ENCODE results near the gene ALPI. TPM values are rescaled to one million over a fixed set of nuclear protein-coding genes. Genes with fewer than 3 reads are reported as not detected.

ALPI gene
- polyA plus RNA-seq, 1 donor = 80.6 TPM

DNA sequence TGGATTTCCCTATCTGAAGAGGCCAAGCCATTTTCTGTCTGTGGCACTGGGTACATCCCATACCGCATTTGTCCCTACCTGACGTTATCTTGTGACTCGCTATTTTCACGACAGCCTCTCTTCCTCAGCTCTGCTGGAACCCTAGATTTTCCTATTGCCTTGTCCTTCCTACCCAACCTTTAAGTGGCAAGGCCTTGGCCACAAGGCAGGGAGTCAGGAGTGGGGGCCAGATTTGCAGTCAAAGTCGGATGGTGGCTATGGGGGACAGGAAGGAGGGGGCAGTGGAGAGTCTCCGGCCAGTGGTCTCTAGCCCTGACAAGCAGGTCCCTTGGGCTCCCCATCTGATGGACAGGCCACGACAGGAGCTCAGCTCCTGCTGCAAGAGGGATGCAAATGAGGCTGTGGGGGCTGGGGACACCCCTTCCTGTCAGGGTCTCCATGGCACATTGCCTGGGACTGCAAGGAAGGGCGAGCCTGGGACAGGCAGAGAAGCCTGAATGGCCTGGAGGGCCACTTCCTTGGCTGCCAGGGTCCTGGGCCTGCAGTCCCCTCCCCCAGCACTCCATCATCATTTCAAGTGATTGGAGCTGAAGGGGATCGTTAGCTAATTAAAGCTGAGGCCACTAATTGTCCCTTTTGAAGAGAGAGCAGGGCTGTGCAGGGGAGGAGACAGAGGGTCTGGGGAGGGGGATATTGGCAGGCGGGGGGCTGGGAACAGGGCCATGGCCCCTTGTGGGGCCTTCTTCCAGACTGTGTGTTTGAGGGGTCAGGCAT lies 37.9 kb downstream of the ALPI start:
- no peak for DNase-seq

GRCh38 chr2:232494542-232494941 lies 38.6 kb downstream of the ALPI start:
- H3K36me3 ChIP-seq (ENCODE audit: control insufficient read depth, insufficient read depth, low read length) = no peaks in the 10 kb centered on the region
- no peak for DNase-seq
- no peaks in the 10 kb centered on the region for H3K9me3 ChIP-seq (ENCODE audit: control insufficient read depth, low read depth, low read length)
- H3K27me3 ChIP-seq (ENCODE audit: control insufficient read depth, insufficient read depth, low read length) = peaks cover 5% of the 10 kb centered on the region
- no peak overlapping the region for H3K27ac ChIP-seq (ENCODE audit: low read length)
- no CpG with 5 or more reads among the region's 5 CpGs for WGBS (ENCODE audit: insufficient coverage, low lambda C conversion rate)
- no peaks in the 10 kb centered on the region for H3K4me1 ChIP-seq (ENCODE audit: control insufficient read depth, insufficient read depth, low read length)
- H3K4me3 ChIP-seq (ENCODE audit: low read length) = no peak overlapping the region

More for the DNA sequence above, 37.9 kb downstream of the ALPI start:
- Histone ChIP-seq H3K4me3 (ENCODE audit: low read length) (no peak overlapping the region), H3K4me1 (ENCODE audit: control insufficient read depth, insufficient read depth, low read length) (no peaks in the 10 kb centered on the region), H3K9me3 (ENCODE audit: control insufficient read depth, low read depth, low read length) (no peaks in the 10 kb centered on the region), H3K27ac (ENCODE audit: low read length) (no peak overlapping the region), H3K36me3 (ENCODE audit: control insufficient read depth, insufficient read depth, low read length) (no peaks in the 10 kb centered on the region), H3K27me3 (ENCODE audit: control insufficient read depth, insufficient read depth, low read length) (peaks cover 11% of the 10 kb centered on the region)
- WGBS (ENCODE audit: insufficient coverage, low lambda C conversion rate) = 60% methylated on average over 2 of the region's 10 CpGs

- H3K4me1 ChIP-seq (ENCODE audit: control insufficient read depth, insufficient read depth, low read length) = no peaks in the 10 kb centered on the region
- no peak overlapping the region for H3K4me3 ChIP-seq (ENCODE audit: low read length)
- no peaks in the 10 kb centered on the region for H3K27me3 ChIP-seq (ENCODE audit: control insufficient read depth, insufficient read depth, low read length)
- no peaks in the 10 kb centered on the region for H3K9me3 ChIP-seq (ENCODE audit: control insufficient read depth, low read depth, low read length)
- no peaks in the 10 kb centered on the region for H3K36me3 ChIP-seq (ENCODE audit: control insufficient read depth, insufficient read depth, low read length)
- H3K27ac ChIP-seq (ENCODE audit: low read length) = no peak overlapping the region
- no peak for DNase-seq
- WGBS (ENCODE audit: insufficient coverage, low lambda C conversion rate) = no CpG with 5 or more reads among the region's 7 CpGs
These were observed 39.3 kb downstream of the ALPI start for GRCh38 chr2:232495292-232495691.

DNA sequence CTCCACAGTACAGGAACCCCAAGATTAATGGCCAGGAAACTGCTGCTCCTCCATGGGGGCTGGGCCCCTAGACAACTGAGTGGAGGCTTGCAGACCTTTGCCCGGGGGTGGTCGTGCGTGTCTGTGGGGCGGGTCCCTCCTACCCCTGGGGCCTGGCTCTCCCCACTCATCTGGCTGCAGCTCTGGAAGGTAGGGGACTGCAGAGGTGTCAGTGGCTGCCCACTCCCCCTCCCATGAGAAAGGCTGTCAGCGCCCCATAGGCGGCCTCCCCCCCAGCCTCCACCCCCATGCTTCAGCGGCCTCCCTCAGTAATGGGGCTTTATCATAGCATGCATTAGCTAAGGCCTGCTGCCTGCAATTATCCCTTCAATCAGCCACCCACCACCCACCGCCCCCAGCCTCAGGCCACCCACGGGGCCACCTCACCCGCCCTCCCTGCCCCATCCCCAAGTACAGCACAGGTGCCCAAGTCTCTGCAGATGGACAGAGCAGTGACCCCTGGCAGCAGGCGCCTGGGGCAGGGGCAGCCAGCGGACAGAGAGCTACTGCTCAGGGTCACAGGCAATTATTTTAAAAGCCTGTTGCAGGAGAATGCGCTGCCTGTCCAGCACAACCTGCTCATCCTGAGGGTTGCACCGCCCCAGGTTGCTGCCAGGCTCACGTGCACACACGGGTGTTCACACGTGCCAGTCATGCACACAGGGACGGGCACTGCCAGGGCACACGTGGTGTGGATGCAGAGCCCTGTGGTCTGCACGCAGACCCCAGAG lies 40.7 kb downstream of the ALPI start:
- H3K36me3 ChIP-seq (ENCODE audit: control insufficient read depth, insufficient read depth, low read length) = no peaks in the 10 kb centered on the region
- H3K9me3 ChIP-seq (ENCODE audit: control insufficient read depth, low read depth, low read length) = no peaks in the 10 kb centered on the region
- peaks cover 2% of the 10 kb centered on the region for H3K27me3 ChIP-seq (ENCODE audit: control insufficient read depth, insufficient read depth, low read length)
- no peak overlapping the region for H3K27ac ChIP-seq (ENCODE audit: low read length)
- DNase-seq = no peak
- peaks cover 6% of the 10 kb centered on the region for H3K4me1 ChIP-seq (ENCODE audit: control insufficient read depth, insufficient read depth, low read length)
- H3K4me3 ChIP-seq (ENCODE audit: low read length) = no peak overlapping the region
- no CpG with 5 or more reads among the region's 20 CpGs for WGBS (ENCODE audit: insufficient coverage, low lambda C conversion rate)

DNA sequence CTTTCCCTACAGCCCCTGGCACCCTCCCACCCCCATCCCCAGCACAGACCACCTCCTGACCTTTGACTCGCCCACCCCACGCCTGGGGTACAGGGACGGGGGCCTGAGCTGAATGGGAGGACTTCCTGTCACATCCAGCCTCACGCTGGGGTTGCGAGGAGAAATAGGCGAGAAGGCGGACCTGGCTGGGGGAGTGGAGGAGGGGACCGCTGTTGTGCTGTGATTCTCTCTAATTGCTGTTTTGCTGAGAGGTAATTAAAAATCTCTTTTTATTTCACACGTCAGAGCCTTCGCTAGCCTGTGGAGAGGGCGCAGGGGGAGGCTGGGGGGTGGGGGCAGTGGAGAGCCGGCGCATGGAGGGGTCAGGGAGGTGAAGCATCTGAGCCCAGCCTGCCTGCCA lies 41.4 kb downstream of the ALPI start:
- WGBS (ENCODE audit: insufficient coverage, low lambda C conversion rate) = no CpG with 5 or more reads among the region's 13 CpGs
- Histone ChIP-seq H3K27me3 (ENCODE audit: control insufficient read depth, insufficient read depth, low read length) (peaks cover 7% of the 10 kb centered on the region), H3K27ac (ENCODE audit: low read length) (no peak overlapping the region), H3K36me3 (ENCODE audit: control insufficient read depth, insufficient read depth, low read length) (no peaks in the 10 kb centered on the region), H3K9me3 (ENCODE audit: control insufficient read depth, low read depth, low read length) (no peaks in the 10 kb centered on the region), H3K4me3 (ENCODE audit: low read length) (no peak overlapping the region), H3K4me1 (ENCODE audit: control insufficient read depth, insufficient read depth, low read length) (peaks cover 8% of the 10 kb centered on the region)
- no peak for DNase-seq

DNA sequence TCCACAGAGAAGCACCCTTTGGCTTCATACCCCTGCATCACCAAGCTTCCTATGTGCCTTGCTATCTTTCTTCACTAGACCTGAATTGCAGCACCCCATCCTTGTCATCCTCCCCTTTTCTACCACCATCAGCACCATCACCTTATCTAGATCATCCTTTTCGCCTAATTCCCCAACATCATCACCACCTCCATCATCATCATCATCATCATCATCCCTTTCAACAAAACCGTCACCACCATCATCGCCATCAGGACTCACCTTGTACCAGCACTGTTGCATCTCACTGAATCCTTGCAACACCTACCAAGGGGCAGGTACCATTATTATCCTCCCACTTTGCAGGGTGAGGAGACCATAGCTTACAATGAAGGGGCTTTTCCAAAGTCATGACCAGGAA lies 42.5 kb downstream of the ALPI start:
- H3K9me3 ChIP-seq (ENCODE audit: control insufficient read depth, low read depth, low read length) = no peaks in the 10 kb centered on the region
- H3K36me3 ChIP-seq (ENCODE audit: control insufficient read depth, insufficient read depth, low read length) = no peaks in the 10 kb centered on the region
- no peak overlapping the region for H3K4me3 ChIP-seq (ENCODE audit: low read length)
- H3K27ac ChIP-seq (ENCODE audit: low read length) = no peak overlapping the region
- peaks cover 12% of the 10 kb centered on the region for H3K4me1 ChIP-seq (ENCODE audit: control insufficient read depth, insufficient read depth, low read length)
- 100% methylated on average over 1 of the region's 3 CpGs for WGBS (ENCODE audit: insufficient coverage, low lambda C conversion rate)
- DNase-seq = no peak
- peaks cover 17% of the 10 kb centered on the region for H3K27me3 ChIP-seq (ENCODE audit: control insufficient read depth, insufficient read depth, low read length)

GRCh38 chr2:232501331-232501771 lies 45.4 kb downstream of the ALPI start:
- no peak overlapping the region for H3K4me3 ChIP-seq (ENCODE audit: low read length)
- peaks cover 43% of the 10 kb centered on the region for H3K27me3 ChIP-seq (ENCODE audit: control insufficient read depth, insufficient read depth, low read length)
- peak in 1 of 2 donors; percentile 48 for DNase-seq
- no CpG with 5 or more reads among the region's 9 CpGs for WGBS (ENCODE audit: insufficient coverage, low lambda C conversion rate)
- no peaks in the 10 kb centered on the region for H3K36me3 ChIP-seq (ENCODE audit: control insufficient read depth, insufficient read depth, low read length)
- no peaks in the 10 kb centered on the region for H3K9me3 ChIP-seq (ENCODE audit: control insufficient read depth, low read depth, low read length)
- H3K4me1 ChIP-seq (ENCODE audit: control insufficient read depth, insufficient read depth, low read length) = peaks cover 15% of the 10 kb centered on the region
- no peak overlapping the region for H3K27ac ChIP-seq (ENCODE audit: low read length)

DNA sequence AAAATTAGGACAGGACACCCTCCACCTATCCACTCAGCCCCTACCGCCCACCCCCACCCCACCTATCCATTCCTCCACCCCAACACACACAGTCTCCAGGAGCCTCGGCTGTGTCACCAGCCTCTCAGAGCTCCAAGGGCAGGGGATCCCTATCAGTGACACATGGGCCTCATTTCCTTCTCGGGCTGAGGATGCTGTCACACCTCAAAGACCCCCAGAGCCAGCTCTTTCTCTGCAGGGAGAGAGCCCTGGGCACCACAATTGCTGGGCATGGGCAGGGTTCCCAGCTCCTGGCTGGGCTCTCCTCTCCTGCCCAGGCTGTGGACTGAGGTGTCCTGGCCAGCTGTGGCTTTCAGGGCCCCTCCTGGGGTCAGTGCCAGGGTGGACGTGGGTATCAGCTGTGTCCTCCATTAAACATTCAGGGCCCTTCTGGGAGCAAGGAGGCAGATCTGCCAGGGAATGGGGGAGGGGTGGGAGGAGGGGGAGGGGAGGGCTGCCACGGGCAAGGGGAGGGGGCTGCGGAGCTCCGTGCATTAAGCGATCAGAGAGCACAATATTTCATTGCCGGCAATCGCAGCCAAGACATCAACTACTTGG lies 45.9 kb downstream of the ALPI start:
- no peak for DNase-seq
- Histone ChIP-seq H3K36me3 (ENCODE audit: control insufficient read depth, insufficient read depth, low read length) (no peaks in the 10 kb centered on the region), H3K4me1 (ENCODE audit: control insufficient read depth, insufficient read depth, low read length) (peaks cover 15% of the 10 kb centered on the region), H3K27ac (ENCODE audit: low read length) (no peak overlapping the region), H3K27me3 (ENCODE audit: control insufficient read depth, insufficient read depth, low read length) (peaks cover 47% of the 10 kb centered on the region), H3K9me3 (ENCODE audit: control insufficient read depth, low read depth, low read length) (no peaks in the 10 kb centered on the region), H3K4me3 (ENCODE audit: low read length) (no peak overlapping the region)
- 40% methylated on average over 1 of the region's 10 CpGs for WGBS (ENCODE audit: insufficient coverage, low lambda C conversion rate)

- Histone ChIP-seq H3K27ac (ENCODE audit: low read length) (no peak overlapping the region), H3K4me3 (ENCODE audit: low read length) (no peak overlapping the region), H3K9me3 (ENCODE audit: control insufficient read depth, low read depth, low read length) (no peaks in the 10 kb centered on the region), H3K27me3 (ENCODE audit: control insufficient read depth, insufficient read depth, low read length) (peaks cover 47% of the 10 kb centered on the region), H3K4me1 (ENCODE audit: control insufficient read depth, insufficient read depth, low read length) (peaks cover 15% of the 10 kb centered on the region), H3K36me3 (ENCODE audit: control insufficient read depth, insufficient read depth, low read length) (no peaks in the 10 kb centered on the region)
- WGBS (ENCODE audit: insufficient coverage, low lambda C conversion rate) = no CpG with 5 or more reads among the region's 21 CpGs
- DNase-seq = peak in 1 of 2 donors; percentile 53
These were observed 46.6 kb downstream of the ALPI start for GRCh38 chr2:232502511-232502910.
